B cell (primary cell): ENCODE results near the gene UBL4A. TPM values are rescaled to one million over a fixed set of nuclear protein-coding genes. Genes with fewer than 3 reads are reported as not detected.
A peak's percentile ranks its signal among the peaks of the same experiment; 100 is the strongest.

ENCODE experiments used
- ATAC-seq: fragments of 200-7000 bp; cut with Tn5 transposase; one replicate; pipeline ENCODE4 v1.10.0; 2021; ENCODE audit warnings: low read depth, mild to moderate bottlenecking, moderate number of reproducible peaks, moderate library complexity
- CTCF ChIA-PET: fragments of 350-600 bp; sonication (Branson Sonifier 250); formaldehyde crosslinking; loops from one replicate; lab custom pipeline; 2021; ENCODE audit warnings: antibody characterized with exemption, inconsistent platforms; lab: Charles Lee
- POLR2A ChIA-PET: fragments of 350-600 bp; sonication (Branson Sonifier 250); formaldehyde crosslinking; loops from one replicate; lab custom pipeline; 2021; ENCODE audit warnings: antibody characterized with exemption; lab: Charles Lee
- DNase-seq: peaks from one replicate; pipeline ENCODE4 v3.0.0; 2013
- H2AFZ ChIP-seq: 2 replicates; pipeline ENCODE4 v1.6.1; 2012; ENCODE audit warnings: mild to moderate bottlenecking, low read depth, low read length; ENCODE audit not compliant: insufficient read depth, poor library complexity, severe bottlenecking
- H3K27ac ChIP-seq, 2 donors: 1 replicate in 1 of 2; 2 replicates in 1 of 2; pipeline ENCODE4 v1.5.1; 2012 to 2013; ENCODE audit warnings: low read length in 2 of 2, mild to moderate bottlenecking in 2 of 2, moderate library complexity in 1 of 2
- H3K27me3 ChIP-seq, 4 experiments: fragments of 200-600 bp in 1 of 4; sonication (generic) in 1 of 4; replicated peaks in 1 of 4; 1 replicate in 2 of 4; 2 replicates in 2 of 4; pipeline versions ENCODE4 v1.6.1 to v1.7.0; 2013 to 2016; ENCODE audit warnings: low read length in 3 of 4, mild to moderate bottlenecking in 2 of 4, mixed read lengths in 1 of 4, moderate library complexity in 1 of 4; ENCODE audit not compliant: insufficient read depth in 4 of 4, control insufficient read depth in 3 of 4; ENCODE audit errors: control extremely low read depth in 1 of 4
- H3K36me3 ChIP-seq, 2 experiments: replicated peaks in 1 of 2; 1 replicate in 1 of 2; 2 replicates in 1 of 2; pipeline versions ENCODE4 v1.6.1 to v1.7.1; 2013; ENCODE audit warnings: low read length in 1 of 2; ENCODE audit not compliant: insufficient read depth in 2 of 2, control insufficient read depth in 1 of 2; ENCODE audit errors: control extremely low read depth in 1 of 2, extremely low read depth in 1 of 2
- H3K4me1 ChIP-seq, 2 donors: fragments of 200-600 bp in 1 of 2; sonication (generic) in 1 of 2; 1 replicate in 1 of 2; 2 replicates in 1 of 2; pipeline versions ENCODE4 v1.5.1 to v1.6.1; 2013 to 2017; ENCODE audit warnings: low read length in 2 of 2; ENCODE audit not compliant: control insufficient read depth in 2 of 2, insufficient read depth in 2 of 2
- H3K4me2 ChIP-seq: replicated peaks from 2 replicates; pipeline ENCODE3; 2012; ENCODE audit warnings: mild to moderate bottlenecking, low read depth, low read length; ENCODE audit not compliant: poor library complexity, severe bottlenecking
- H3K4me3 ChIP-seq, 5 experiments: fragments of 200-600 bp in 1 of 5; sonication (generic) in 1 of 5; 1 replicate in 3 of 5; 2 replicates in 2 of 5; pipeline versions ENCODE4 v1.5.1 to v1.7.0; 2011 to 2016; ENCODE audit warnings: low read length in 4 of 5, mild to moderate bottlenecking in 4 of 5, low read depth in 2 of 5, control low read depth in 1 of 5, moderate library complexity in 1 of 5; ENCODE audit not compliant: insufficient read depth in 1 of 5; ENCODE audit errors: control extremely low read depth in 1 of 5, extremely low read depth in 1 of 5
- H3K79me2 ChIP-seq: fragments of 200-600 bp; sonication (generic); one replicate; pipeline ENCODE4 v1.6.0; 2016; ENCODE audit warnings: low read length; ENCODE audit not compliant: control insufficient read depth, insufficient read depth
- H3K9ac ChIP-seq: fragments of 200-600 bp; sonication (generic); 2 replicates; pipeline ENCODE4 v1.6.1; 2017; ENCODE audit warnings: mild to moderate bottlenecking, low read length, moderate library complexity
- H3K9me3 ChIP-seq, 3 donors: one replicate each; pipeline versions ENCODE4 v1.6.1 to v1.7.1; 2013; ENCODE audit warnings: low read length in 2 of 3; ENCODE audit not compliant: control insufficient read depth in 2 of 3, insufficient read depth in 1 of 3; ENCODE audit errors: control extremely low read depth in 1 of 3
- H4K20me1 ChIP-seq: 2 replicates; pipeline ENCODE4 v1.6.0; 2012; ENCODE audit warnings: mild to moderate bottlenecking, low read length; ENCODE audit not compliant: insufficient read depth, control insufficient read depth, poor library complexity, severe bottlenecking
- H3K27ac Mint-ChIP-seq: one replicate; pipeline ENCODE4 v1.8.0; 2021; ENCODE audit warnings: mixed read lengths
- H3K27me3 Mint-ChIP-seq: one replicate; pipeline ENCODE4 v1.8.0; 2021; ENCODE audit warnings: mixed read lengths
- H3K4me1 Mint-ChIP-seq: one replicate; pipeline ENCODE4 v1.8.0; 2021; ENCODE audit warnings: mixed read lengths
- H3K4me3 Mint-ChIP-seq: one replicate; pipeline ENCODE4 v1.8.0; 2021; ENCODE audit warnings: mixed read lengths
- H3K9me3 Mint-ChIP-seq: one replicate; pipeline ENCODE4 v1.8.0; 2022; ENCODE audit warnings: mixed read lengths; ENCODE audit not compliant: insufficient read depth
- CTCF ChIP-seq: fragments of 200-600 bp; IDR thresholded peaks from one replicate; pipeline ENCODE4 v1.8.0; 2022; ENCODE audit warnings: antibody characterized with exemption, mild to moderate bottlenecking
- EZH2 ChIP-seq: IDR thresholded peaks from 2 replicates; pipeline ENCODE4 v1.6.1; 2012; ENCODE audit warnings: borderline replicate concordance, low read depth, mild to moderate bottlenecking, moderate library complexity, low read length; ENCODE audit not compliant: insufficient read depth, poor library complexity, severe bottlenecking
- WGBS: methylation state at CpG from one replicate; pipeline ENCODE4 v1.1.5; 2013; ENCODE audit warnings: missing lambda C conversion rate; ENCODE audit not compliant: insufficient coverage; 5-methylcytosine and 5-hydroxymethylcytosine counted together
- intact Hi-C: fragments of 100-400 bp; cut with micrococcal nuclease; formaldehyde crosslinking; loops from one replicate; pipeline ENCODE4 v1.10.0; 2022
- polyA plus RNA-seq: library from polyadenylated mRNA; depleted of rRNA; stranded (reverse); fragments of >200 nt; gene quantifications from 2 replicates; pipeline ENCODE4 v1.2.3, GENCODE V29; 2012
- total RNA-seq, 2 donors: library from RNA; stranded (reverse); fragments of 120-200 nt in 1 of 2; gene quantifications; 1 replicate in 1 of 2; 2 replicates in 1 of 2; pipeline versions ENCODE4 v1.2.3 to v1.2.4, GENCODE V29; 2013 to 2022

Gene UBL4A
- total and polyA plus RNA-seq, 2 donors (not counting 1 experiment from before 2014, with no cell fraction given) = 13.1 to 23.3 TPM

GRCh38 chrX:154512879-154513553 is 26.6 kb upstream of the UBL4A start:
- no peak overlapping the region for H2AFZ ChIP-seq
- no peak overlapping the region for H3K27ac Mint-ChIP-seq
- intact Hi-C loops = no loop called here
- H3K27me3 ChIP-seq = no peaks in the 10 kb centered on the region
- no peak overlapping the region for H3K27ac ChIP-seq
- TF ChIP-seq EZH2 (no peak), CTCF (no peak)
- H4K20me1 ChIP-seq = no peaks in the 10 kb centered on the region
- peaks cover 0 to 15% of the 10 kb centered on the region in 2 experiments for H3K36me3 ChIP-seq
- 100% methylated on average over 10 of the region's 16 CpGs for WGBS
- no peaks in the 10 kb centered on the region for H3K27me3 Mint-ChIP-seq
- ChIA-PET POLR2A (interaction anchor here (0.7 kb wide), 1 partner anchor 21 kb away, joined by 3 read pairs; no protein-coding TSS in a partner anchor), CTCF (interaction anchor here (1.2 to 1.3 kb wide), 2 partner anchors 22 to 114 kb away, joined by 3 to 4 read pairs; partner anchors contain the start of gene SLC10A3)
- no peak overlapping the region for H3K4me2 ChIP-seq
- H3K9me3 Mint-ChIP-seq = no peaks in the 10 kb centered on the region
- no peak for DNase-seq
- H3K9me3 ChIP-seq = peaks cover 0 to 3% (median 0%) of the 10 kb centered on the region in 3 donors
- no peak overlapping the region for H3K4me3 ChIP-seq
- peaks cover 6% of the 10 kb centered on the region for H3K79me2 ChIP-seq
- H3K9ac ChIP-seq = no peak overlapping the region
- H3K4me1 ChIP-seq = peaks cover 4 to 23% of the 10 kb centered on the region in 2 donors
- no peak for ATAC-seq
- H3K4me1 Mint-ChIP-seq = peaks cover 20% of the 10 kb centered on the region
- no peak overlapping the region for H3K4me3 Mint-ChIP-seq

GRCh38 chrX:154511761-154512160 is 25.3 kb upstream of the UBL4A start:
- Histone ChIP-seq H3K36me3 (peaks cover 0 to 15% of the 10 kb centered on the region in 2 experiments), H3K9ac (no peak overlapping the region), H3K4me1 (peaks cover 4 to 18% of the 10 kb centered on the region in 2 donors), H2AFZ (no peak overlapping the region), H3K79me2 (peaks cover 6% of the 10 kb centered on the region), H3K27ac (peak overlapping the region in 1 of 2 donors; percentile 40), H4K20me1 (no peaks in the 10 kb centered on the region), H3K9me3 (peaks cover 0 to 3% (median 0%) of the 10 kb centered on the region in 3 donors), H3K27me3 (no peaks in the 10 kb centered on the region), H3K4me2 (no peak overlapping the region), H3K4me3 (no peak overlapping the region)
- no peak for DNase-seq
- H3K27ac Mint-ChIP-seq = peak overlapping the region; percentile 20
- POLR2A ChIA-PET = no interaction called here
- intact Hi-C loops = no loop called here
- no peak for ATAC-seq
- peaks cover 18% of the 10 kb centered on the region for H3K4me1 Mint-ChIP-seq
- TF ChIP-seq EZH2 (no peak), CTCF (no peak)
- H3K9me3 Mint-ChIP-seq = no peaks in the 10 kb centered on the region
- WGBS = 38% methylated on average over 6 of the region's 12 CpGs
- H3K27me3 Mint-ChIP-seq = no peaks in the 10 kb centered on the region
- H3K4me3 Mint-ChIP-seq = no peak overlapping the region
- CTCF ChIA-PET = no interaction called here
